ENCODE data around the gene TAF11.
"Not testable (repeated sequence)": the region's sequence is repeated elsewhere in the genome, so short reads cannot be mapped to it uniquely, and the experiment has no call there.

The TAF11 gene

DNA sequence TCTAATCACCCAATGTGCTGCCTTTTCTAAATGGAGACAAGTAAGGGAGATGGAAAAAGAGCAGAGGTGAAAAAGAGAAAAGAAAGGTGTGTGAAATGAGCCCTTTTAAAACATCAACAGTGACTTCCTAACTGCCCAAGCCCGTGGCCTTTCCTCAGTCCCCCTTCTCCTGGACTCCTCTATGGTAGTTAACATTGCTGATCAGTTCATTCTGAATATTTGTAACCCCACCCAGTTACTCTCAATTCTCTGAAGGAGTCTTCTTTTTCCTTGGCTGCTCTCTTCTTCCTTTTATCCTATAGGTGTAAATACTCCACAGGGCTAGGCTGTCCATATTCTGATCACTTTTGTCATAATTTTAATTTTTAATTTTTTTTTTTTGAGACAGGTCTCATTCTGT is 27.1 kb downstream of the TAF11 start:
- no peak for DNase-seq

- no peak for DNase-seq
Observed at GRCh38 chr6:34859951-34860350, 27.9 kb downstream of the TAF11 start.

GRCh38 chr6:34858681-34859080 is 29.2 kb downstream of the TAF11 start:
- DNase-seq: no peak

DNA sequence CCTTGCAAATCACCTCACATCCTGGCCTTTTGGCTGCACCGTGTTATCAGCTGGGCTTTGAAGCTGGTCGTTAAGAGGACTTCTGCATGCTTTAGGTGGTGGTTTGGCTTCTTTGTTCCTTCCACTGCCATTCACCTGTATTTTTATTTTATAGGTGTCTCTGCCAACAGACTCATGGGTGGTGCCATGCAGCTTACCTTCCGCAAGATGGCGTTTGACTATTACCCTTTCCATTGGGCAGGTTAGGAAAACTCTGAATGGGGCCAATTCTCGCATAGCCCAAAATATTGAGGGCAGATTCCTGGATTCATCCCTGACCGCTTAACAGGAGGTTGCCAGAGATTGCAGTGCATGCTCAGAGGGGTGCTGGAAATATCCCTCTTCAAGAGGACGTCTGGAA is 32.4 kb downstream of the TAF11 start:
- DNase-seq: no peak

DNA sequence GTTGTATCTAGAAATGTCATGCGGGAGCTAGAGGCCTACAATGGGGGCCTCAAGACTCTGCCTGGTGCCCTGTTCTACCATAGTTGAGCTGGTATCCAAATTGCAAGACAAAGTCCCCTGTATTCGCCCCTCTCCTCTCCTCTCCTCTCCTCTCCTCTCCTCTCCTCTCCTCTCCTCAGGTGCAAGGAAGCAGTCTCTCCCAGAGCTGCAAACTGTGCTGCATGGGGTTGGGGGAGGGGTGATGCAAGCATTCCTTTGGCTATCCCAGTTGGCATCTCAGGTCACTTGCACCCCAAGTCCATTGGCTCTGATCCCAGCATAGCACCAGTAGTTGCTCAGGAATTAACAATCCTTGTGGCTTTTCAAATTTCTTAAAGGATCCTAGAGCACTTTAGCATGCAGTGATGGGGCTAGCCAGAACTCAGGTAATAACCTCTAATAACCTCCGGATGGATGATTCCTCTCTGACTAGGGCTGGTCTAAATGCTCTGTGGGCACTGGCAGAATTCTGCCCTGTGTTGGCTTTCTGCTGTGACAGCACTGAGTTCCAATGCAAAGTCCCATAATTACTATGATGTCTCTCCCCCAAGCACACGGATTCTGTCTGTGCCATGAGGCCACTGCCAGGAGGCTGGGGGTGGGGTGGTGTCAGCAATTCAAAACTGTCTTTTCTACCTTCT is 35.3 kb downstream of the TAF11 start:
- DNase-seq: no peak

- no peak for DNase-seq
Observed at GRCh38 chr6:34851361-34851760, 36.5 kb downstream of the TAF11 start.

- DNase-seq: not testable (repeated sequence)
Observed at GRCh38 chr6:34849066-34849465, 38.8 kb downstream of the TAF11 start.

DNA sequence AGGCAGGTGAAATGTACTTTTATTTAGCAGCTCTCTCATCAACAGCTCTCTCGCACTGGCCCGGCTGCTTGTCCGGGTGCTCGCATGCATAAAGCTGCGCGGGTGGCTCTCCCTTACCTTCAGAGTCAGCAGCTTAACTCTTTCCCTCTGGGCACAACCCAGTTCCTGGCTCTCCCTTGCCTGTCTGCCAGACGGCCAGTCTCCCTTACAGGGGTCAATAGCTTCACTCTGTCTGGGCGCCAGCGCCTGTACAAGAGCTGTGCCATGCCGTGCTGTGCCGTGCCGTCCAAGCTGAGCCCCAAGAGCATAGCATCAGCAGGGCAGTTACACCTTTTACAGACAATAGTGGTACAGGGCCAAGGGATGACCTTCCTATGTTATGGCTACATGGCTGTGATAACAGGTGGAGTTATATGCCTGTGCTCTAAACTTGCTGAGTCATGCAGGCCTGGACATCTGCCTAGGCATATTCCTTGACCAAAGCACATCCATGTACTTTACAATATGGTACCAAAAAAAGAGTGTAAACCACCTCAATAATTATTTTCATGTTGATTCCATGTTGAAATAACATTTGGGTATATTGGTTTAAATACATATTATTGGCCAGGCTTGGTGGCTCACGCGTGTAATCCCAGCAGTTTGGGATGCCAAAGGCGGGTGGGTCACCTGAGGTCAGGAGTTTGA is 48.0 kb downstream of the TAF11 start:
- no peak for DNase-seq

- no peak for DNase-seq
Observed at GRCh38 chr6:34837528-34837927, 50.3 kb downstream of the TAF11 start.

DNA sequence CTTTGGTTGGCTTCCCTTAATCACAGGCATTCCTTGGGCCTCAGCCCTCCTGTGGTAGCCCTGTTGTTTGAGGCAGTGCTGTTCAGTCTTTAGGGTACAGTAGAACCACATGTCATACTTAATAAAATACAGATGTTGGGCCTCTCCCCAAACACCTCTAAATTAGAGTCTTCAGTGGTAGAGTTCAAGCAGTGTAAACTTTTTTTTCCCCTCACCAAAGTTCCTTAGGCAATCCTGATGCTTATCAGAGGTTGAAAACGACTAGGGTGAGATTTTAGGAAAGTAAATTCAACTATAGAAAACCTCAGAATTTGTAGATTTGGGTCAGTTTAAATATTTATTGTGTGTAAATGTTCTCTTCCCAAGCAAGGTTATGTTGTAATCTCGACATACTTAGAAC is 51.4 kb downstream of the TAF11 start:
- no peak for DNase-seq

DNA sequence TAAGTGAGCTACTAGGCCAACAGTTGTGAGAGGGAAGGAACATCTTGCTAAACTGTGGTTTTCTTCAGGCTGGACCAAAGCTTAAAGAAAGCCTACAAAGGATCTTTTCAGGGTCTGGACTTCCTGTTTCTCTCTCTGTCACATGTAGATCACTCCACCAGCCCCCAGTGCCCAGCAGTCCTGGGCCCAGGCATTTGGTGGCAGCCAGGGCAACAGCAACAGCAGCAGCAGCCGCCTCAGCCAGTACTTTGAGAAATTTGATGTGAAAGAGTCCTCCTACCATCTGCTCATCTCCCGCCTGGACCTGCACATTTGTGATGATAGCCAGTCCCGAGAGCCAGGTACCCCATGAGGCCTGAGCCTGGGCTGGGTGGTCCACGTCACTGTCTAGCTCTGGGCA is 51.8 kb downstream of the TAF11 start:
- DNase-seq: no peak

DNA sequence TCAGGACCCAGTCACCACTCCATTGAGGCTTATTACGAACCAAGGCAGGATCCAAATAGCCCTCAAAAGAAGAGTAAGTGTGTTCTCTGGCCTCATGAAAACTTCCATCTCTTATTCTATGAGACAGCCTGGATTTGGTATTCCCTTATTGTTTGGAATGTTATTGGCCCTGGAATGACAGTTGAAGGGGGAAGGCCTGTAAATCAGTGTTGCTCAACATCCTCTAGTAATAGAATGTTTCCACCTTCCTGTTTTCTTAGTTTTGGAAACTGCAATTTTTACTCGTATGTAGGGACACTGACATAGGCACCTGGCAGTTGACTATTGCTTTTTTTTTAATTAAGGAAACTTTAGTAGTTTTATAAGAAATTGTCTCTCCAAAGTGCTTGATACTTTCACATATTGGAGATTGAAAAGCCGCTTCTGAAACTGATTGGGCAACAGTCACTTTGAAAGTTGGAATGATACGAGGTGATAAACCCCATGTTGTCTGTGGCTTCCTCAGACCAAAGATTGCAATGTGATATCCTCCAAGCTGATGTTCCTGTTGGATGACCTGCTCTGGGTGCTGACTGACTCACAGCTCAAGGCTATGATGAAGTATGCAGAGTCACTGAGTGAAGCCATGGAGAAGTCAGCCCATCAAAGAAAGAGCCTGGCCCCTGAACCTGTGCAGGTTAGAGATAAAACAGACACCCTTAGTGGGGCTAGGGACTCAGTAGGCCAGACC is 52.9 kb downstream of the TAF11 start:
- DNase-seq: no peak

GRCh38 chr6:34832942-34833341 is 54.9 kb downstream of the TAF11 start:
- DNase-seq: no peak

DNA sequence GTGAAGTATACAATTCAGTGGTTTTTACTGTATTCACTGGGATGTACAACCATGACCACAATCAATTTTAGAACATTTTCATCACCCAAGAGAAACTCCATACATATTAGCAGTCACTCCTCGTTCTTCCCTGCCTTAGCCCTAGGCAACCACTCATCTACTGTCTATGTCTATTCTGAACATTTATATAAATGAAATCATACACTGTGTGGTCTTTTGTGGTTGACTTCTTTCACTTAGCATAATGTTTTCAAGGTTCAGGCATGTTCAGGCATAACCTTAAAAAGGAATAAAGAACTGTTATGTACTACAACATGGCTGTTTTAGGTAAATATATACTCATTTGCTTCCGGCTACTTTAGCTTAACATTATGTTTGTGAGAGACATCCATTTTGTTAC is 58.7 kb downstream of the TAF11 start:
- no peak for DNase-seq

Data from KG1 (cell line).